Mammary epithelial cell (primary cell): Measurements from ENCODE around the gene SGK2.

ENCODE experiments used
- EZH2 ChIP-seq: IDR thresholded peaks from 2 replicates; pipeline ENCODE4 v1.6.1; 2012; ENCODE audit warnings: low read length, inconsistent platforms, borderline replicate concordance
- TF ChIP-seq, protein P1 (sequence below), 2 donors: IDR thresholded peaks in 1 of 2; conservative IDR thresholded peaks in 1 of 2; 2 replicates each; pipeline ENCODE4 v1.5.1; 2011 to 2012; ENCODE audit warnings: inconsistent platforms in 2 of 2, low read length in 2 of 2, mild to moderate bottlenecking in 2 of 2, control low read depth in 1 of 2, low read depth in 1 of 2; ENCODE audit not compliant: insufficient read depth in 1 of 2; ENCODE audit errors: extremely low read depth in 1 of 2

DNA sequence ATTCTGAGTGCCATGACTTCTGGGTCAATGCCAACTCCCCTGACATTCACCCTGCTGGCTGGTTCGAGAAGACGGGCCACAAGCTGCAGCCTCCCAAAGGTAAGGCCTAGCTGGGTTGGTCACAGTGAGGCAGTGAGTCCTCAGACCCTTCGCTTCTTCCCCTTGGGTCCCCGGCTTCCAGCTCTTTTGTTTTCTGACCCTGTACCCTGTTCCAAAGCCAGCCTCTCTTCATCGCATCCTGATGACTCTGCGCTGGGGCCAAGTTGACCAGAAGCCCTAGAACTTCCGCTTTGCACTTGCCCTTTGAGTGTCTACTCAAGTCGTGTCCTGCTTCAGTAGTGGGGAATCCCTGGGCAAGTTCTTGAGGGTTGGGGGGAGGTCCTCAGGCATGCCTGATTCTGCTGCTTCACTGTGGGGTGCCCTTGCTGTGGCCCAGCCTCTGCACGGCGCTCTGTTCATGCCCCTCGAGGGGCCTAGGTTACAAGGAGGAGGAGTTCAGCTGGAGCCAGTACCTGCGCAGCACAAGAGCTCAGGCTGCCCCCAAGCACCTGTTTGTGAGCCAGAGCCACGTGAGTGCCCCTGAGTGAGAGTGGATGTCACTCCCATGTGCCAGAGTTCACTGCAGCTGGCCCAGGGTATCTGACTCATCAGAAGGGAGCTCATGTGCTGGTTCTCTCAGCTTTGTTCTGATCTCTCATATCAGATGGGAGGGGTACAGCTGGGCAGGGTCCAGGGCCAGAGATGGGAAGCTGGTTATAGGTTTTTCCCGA is 28.3 kb upstream of the SGK2 start:
- TF ChIP-seq, protein P1, sequence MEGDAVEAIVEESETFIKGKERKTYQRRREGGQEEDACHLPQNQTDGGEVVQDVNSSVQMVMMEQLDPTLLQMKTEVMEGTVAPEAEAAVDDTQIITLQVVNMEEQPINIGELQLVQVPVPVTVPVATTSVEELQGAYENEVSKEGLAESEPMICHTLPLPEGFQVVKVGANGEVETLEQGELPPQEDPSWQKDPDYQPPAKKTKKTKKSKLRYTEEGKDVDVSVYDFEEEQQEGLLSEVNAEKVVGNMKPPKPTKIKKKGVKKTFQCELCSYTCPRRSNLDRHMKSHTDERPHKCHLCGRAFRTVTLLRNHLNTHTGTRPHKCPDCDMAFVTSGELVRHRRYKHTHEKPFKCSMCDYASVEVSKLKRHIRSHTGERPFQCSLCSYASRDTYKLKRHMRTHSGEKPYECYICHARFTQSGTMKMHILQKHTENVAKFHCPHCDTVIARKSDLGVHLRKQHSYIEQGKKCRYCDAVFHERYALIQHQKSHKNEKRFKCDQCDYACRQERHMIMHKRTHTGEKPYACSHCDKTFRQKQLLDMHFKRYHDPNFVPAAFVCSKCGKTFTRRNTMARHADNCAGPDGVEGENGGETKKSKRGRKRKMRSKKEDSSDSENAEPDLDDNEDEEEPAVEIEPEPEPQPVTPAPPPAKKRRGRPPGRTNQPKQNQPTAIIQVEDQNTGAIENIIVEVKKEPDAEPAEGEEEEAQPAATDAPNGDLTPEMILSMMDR (conservative IDR thresholded peaks at IDR 0.05 in 1 of 2, IDR thresholded peaks at IDR 0.05 in 1 of 2; ENCODE audit: extremely low read depth in 1 of 2, insufficient read depth in 1 of 2, low read depth in 1 of 2, low read length in 2 of 2): no peak
- TF ChIP-seq EZH2: no peak
